Breast epithelium (tissue), 4 donors: ENCODE results near the gene TBC1D30. TPM values are rescaled to one million over a fixed set of nuclear protein-coding genes. Genes with fewer than 3 reads are reported as not detected.

ENCODE experiments used
- DNase-seq, 2 donors: peaks; one replicate each; pipeline ENCODE4 v3.0.0-alpha.2; 2019; ENCODE audit warnings: low spot score in 2 of 2
- H3K27ac ChIP-seq, 2 donors: fragments of 200-600 bp; sonication (generic) in 1 of 2; one replicate each; pipeline ENCODE4 v1.5.1; 2016 to 2019; ENCODE audit warnings: mild to moderate bottlenecking in 1 of 2
- H3K27me3 ChIP-seq, 2 donors: fragments of 200-600 bp; sonication (generic) in 1 of 2; one replicate each; pipeline versions ENCODE4 v1.5.1 to v1.6.0; 2017 to 2019; ENCODE audit warnings: control low read depth in 1 of 2, mild to moderate bottlenecking in 1 of 2
- H3K36me3 ChIP-seq: fragments of 200-600 bp; one replicate; pipeline ENCODE4 v1.5.1; 2019
- H3K4me1 ChIP-seq, 2 donors: fragments of 200-600 bp; sonication (generic); one replicate each; pipeline ENCODE4 v1.5.1; 2016 to 2019; ENCODE audit warnings: control low read depth in 1 of 2
- H3K4me3 ChIP-seq, 3 donors: fragments of 200-600 bp; sonication (generic); 1 replicate in 2 of 3; 2 replicates in 1 of 3; pipeline ENCODE4 v1.5.1; 2016 to 2019; ENCODE audit warnings: mild to moderate bottlenecking in 3 of 3, moderate library complexity in 2 of 3
- H3K9me3 ChIP-seq, 2 donors: fragments of 200-600 bp; sonication (generic) in 1 of 2; one replicate each; pipeline ENCODE4 v1.5.1; 2016 to 2019; ENCODE audit warnings: control low read depth in 1 of 2
- CTCF ChIP-seq, 3 donors: fragments of 450-650 bp; IDR thresholded peaks; one replicate each; pipeline ENCODE4 v1.5.1; 2016 to 2017; ENCODE audit warnings: antibody characterized with exemption in 3 of 3, mild to moderate bottlenecking in 3 of 3, moderate library complexity in 3 of 3
- POLR2A ChIP-seq: fragments of 450-650 bp; IDR thresholded peaks from one replicate; pipeline ENCODE4 v1.6.1; 2016; ENCODE audit warnings: antibody characterized with exemption, mild to moderate bottlenecking, moderate library complexity
- POLR2AphosphoS5 ChIP-seq, 3 donors: sonication (generic); formaldehyde crosslinking; IDR thresholded peaks; one replicate each; pipeline ENCODE4 v1.6.1; 2017; ENCODE audit warnings: antibody characterized with exemption in 3 of 3
- intact Hi-C: fragments of 100-400 bp; cut with DNase I; formaldehyde crosslinking; loops from one replicate; pipeline ENCODE4 v1.15.1; 2023; ENCODE audit warnings: low total_unique reads
- total RNA-seq, 3 donors: library from RNA; depleted of rRNA; stranded (reverse); fragments of >200 nt; gene quantifications; one replicate each; pipeline ENCODE4 v1.1.0, GENCODE V29; 2016

Gene TBC1D30
- total RNA-seq, 3 donors from 2014 or later = 3.2 to 16.4 (median 11.9) TPM

- H3K27me3 ChIP-seq = no peaks in the 10 kb centered on the region
- no peaks in the 10 kb centered on the region for H3K9me3 ChIP-seq
- no peak for DNase-seq
- TF ChIP-seq POLR2AphosphoS5 (IDR thresholded peaks at IDR 0.05) (no peak), POLR2A (no peak), CTCF (IDR thresholded peaks at IDR 0.05) (no peak)
- H3K27ac ChIP-seq = no peak overlapping the region
- intact Hi-C loops = no loop called here
- H3K4me1 ChIP-seq = no peaks in the 10 kb centered on the region
- no peaks in the 10 kb centered on the region for H3K36me3 ChIP-seq
- no peak overlapping the region for H3K4me3 ChIP-seq
Observed at GRCh38 chr12:64876388-64877071, 52.1 kb downstream of the TBC1D30 start.

GRCh38 chr12:64877363-64878004 is 53.0 kb downstream of the TBC1D30 start:
- intact Hi-C loops = no loop called here
- TF ChIP-seq POLR2AphosphoS5 (IDR thresholded peaks at IDR 0.05) (no peak), CTCF (IDR thresholded peaks at IDR 0.05) (no peak), POLR2A (no peak)
- H3K27ac ChIP-seq = no peak overlapping the region
- DNase-seq = no peak
- no peaks in the 10 kb centered on the region for H3K36me3 ChIP-seq
- no peaks in the 10 kb centered on the region for H3K4me1 ChIP-seq
- H3K9me3 ChIP-seq = no peaks in the 10 kb centered on the region
- no peak overlapping the region for H3K4me3 ChIP-seq
- H3K27me3 ChIP-seq = no peaks in the 10 kb centered on the region

GRCh38 chr12:64882687-64883086 is 58.2 kb downstream of the TBC1D30 start:
- Histone ChIP-seq H3K4me1 (no peaks in the 10 kb centered on the region), H3K4me3 (no peak overlapping the region), H3K36me3 (no peaks in the 10 kb centered on the region), H3K27me3 (no peaks in the 10 kb centered on the region), H3K27ac (no peak overlapping the region), H3K9me3 (no peaks in the 10 kb centered on the region)
- TF ChIP-seq CTCF (IDR thresholded peaks at IDR 0.05) (no peak), POLR2AphosphoS5 (IDR thresholded peaks at IDR 0.05) (no peak), POLR2A (no peak)
- no peak for DNase-seq
- intact Hi-C loops = no loop called here

GRCh38 chr12:64883264-64884163 is 59.1 kb downstream of the TBC1D30 start:
- TF ChIP-seq POLR2AphosphoS5 (IDR thresholded peaks at IDR 0.05) (no peak), CTCF (IDR thresholded peaks at IDR 0.05) (no peak), POLR2A (no peak)
- no peaks in the 10 kb centered on the region for H3K9me3 ChIP-seq
- H3K4me3 ChIP-seq = no peak overlapping the region
- no peak for DNase-seq
- no peak overlapping the region for H3K27ac ChIP-seq
- H3K4me1 ChIP-seq = no peaks in the 10 kb centered on the region
- intact Hi-C loops = no loop called here
- no peaks in the 10 kb centered on the region for H3K36me3 ChIP-seq
- H3K27me3 ChIP-seq = no peaks in the 10 kb centered on the region

- Histone ChIP-seq H3K4me3 (no peak overlapping the region), H3K36me3 (no peaks in the 10 kb centered on the region), H3K4me1 (no peaks in the 10 kb centered on the region), H3K9me3 (no peaks in the 10 kb centered on the region), H3K27ac (no peak overlapping the region), H3K27me3 (no peaks in the 10 kb centered on the region)
- intact Hi-C loops = no loop called here
- no peak for DNase-seq
- no peak for TF ChIP-seq POLR2AphosphoS5 (IDR thresholded peaks at IDR 0.05)
- no peak for TF ChIP-seq POLR2A
- TF ChIP-seq CTCF (IDR thresholded peaks at IDR 0.05) = no peak
Observed at GRCh38 chr12:64884164-64884542, 59.7 kb downstream of the TBC1D30 start.
